Prostate gland (tissue), 2 donors: ENCODE results near the gene NFIC.

Experiments
- POLR2A ChIP-seq: fragments of 450-650 bp; IDR thresholded peaks from one replicate; pipeline ENCODE4 v1.6.1; 2016; ENCODE audit warnings: antibody characterized with exemption, mild to moderate bottlenecking
- POLR2AphosphoS5 ChIP-seq: sonication (generic); formaldehyde crosslinking; IDR thresholded peaks from one replicate; pipeline ENCODE4 v1.6.1; 2017; ENCODE audit warnings: antibody characterized with exemption
- TF ChIP-seq, protein P1 (sequence below), 4 experiments: fragments of 200-600 bp in 2 of 4; fragments of 450-650 bp in 2 of 4; sonication (generic) in 2 of 4; IDR thresholded peaks; 1 replicate in 3 of 4; 2 replicates in 1 of 4; pipeline ENCODE4 v1.5.1; 2016 to 2019; ENCODE audit warnings: antibody characterized with exemption in 4 of 4, mild to moderate bottlenecking in 2 of 4, moderate library complexity in 2 of 4

- no peak for TF ChIP-seq POLR2AphosphoS5
- TF ChIP-seq, protein P1, sequence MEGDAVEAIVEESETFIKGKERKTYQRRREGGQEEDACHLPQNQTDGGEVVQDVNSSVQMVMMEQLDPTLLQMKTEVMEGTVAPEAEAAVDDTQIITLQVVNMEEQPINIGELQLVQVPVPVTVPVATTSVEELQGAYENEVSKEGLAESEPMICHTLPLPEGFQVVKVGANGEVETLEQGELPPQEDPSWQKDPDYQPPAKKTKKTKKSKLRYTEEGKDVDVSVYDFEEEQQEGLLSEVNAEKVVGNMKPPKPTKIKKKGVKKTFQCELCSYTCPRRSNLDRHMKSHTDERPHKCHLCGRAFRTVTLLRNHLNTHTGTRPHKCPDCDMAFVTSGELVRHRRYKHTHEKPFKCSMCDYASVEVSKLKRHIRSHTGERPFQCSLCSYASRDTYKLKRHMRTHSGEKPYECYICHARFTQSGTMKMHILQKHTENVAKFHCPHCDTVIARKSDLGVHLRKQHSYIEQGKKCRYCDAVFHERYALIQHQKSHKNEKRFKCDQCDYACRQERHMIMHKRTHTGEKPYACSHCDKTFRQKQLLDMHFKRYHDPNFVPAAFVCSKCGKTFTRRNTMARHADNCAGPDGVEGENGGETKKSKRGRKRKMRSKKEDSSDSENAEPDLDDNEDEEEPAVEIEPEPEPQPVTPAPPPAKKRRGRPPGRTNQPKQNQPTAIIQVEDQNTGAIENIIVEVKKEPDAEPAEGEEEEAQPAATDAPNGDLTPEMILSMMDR (IDR thresholded peaks at IDR 0.05): no peak
- TF ChIP-seq POLR2A: no peak
Observed at GRCh38 chr19:3328743-3329142, 37.6 kb upstream of the NFIC start.
